HG03439 (cell line): ENCODE results near the gene GRIP1.
A peak's percentile ranks its signal among the peaks of the same experiment; 100 is the strongest.

ENCODE experiments used
- ATAC-seq: cut with Tn5 transposase; IDR thresholded peaks from one replicate; pipeline ENCODE4 v1.9.1; 2021; ENCODE audit warnings: mild to moderate bottlenecking, moderate library complexity; ENCODE audit not compliant: unreplicated experiment

GRIP1 gene

GRCh38 chr12:66678338-66679275, at the start of gene GRIP1:
Gene GRIP1, minus strand, starts transcription at chr12:66679076. Its CDS starts 172 bp downstream, at chr12:66678904.
- ATAC-seq, result no peak

GRCh38 chr12:66726556-66726955, 47.7 kb upstream of the GRIP1 start:
- no peak for ATAC-seq

DNA sequence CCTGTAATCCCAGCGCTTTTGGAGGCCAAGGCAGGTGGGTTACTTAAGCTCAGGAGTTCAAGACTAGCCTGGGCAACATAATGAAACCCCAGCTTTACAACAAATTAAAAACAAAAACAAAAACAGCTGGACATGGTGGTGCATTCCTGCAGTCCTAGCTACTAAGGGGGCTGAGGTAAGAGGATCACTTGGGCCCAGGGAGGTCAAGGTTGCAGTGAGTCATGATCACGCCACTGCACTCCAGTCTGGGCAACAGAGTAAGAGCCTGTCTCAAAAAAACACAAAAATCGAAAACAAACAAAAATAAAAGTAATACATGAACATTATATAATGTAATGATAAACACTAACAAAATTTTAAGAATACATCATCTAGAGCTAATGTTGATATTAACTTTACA, 46.2 kb upstream of the GRIP1 start:
- no peak for ATAC-seq

GRCh38 chr12:66724616-66725015, 45.7 kb upstream of the GRIP1 start:
- ATAC-seq, result no peak

DNA sequence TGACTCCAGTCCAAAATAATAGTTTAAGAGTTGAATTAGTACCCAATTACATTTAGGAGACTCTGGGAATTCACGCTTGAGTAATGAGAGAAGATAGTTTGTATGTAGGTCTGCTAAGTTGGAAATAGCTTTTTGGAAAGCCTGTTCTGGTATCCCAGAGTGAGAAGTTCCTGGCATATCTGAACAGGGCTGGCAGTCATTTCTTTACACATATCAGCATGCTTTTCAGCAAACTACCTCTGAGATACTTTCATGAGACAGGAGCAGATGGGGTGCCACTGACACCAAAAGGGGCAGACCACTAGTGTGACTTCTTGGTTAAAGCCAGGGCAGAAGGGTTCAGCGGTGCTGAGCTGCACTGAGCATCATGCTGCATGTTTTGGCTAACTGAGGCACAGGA, 45.1 kb upstream of the GRIP1 start:
- ATAC-seq, result no peak

- no peak for ATAC-seq
Observed at GRCh38 chr12:66719862-66720261, 41.0 kb upstream of the GRIP1 start.

GRCh38 chr12:66717036-66717673, 38.3 kb upstream of the GRIP1 start:
- no peak for ATAC-seq

GRCh38 chr12:66716522-66716921, 37.6 kb upstream of the GRIP1 start:
- no peak for ATAC-seq

- no peak for ATAC-seq
Observed at GRCh38 chr12:66714709-66715108, 35.8 kb upstream of the GRIP1 start.

GRCh38 chr12:66713984-66714383, 35.1 kb upstream of the GRIP1 start:
- ATAC-seq, result peak; percentile 61

DNA sequence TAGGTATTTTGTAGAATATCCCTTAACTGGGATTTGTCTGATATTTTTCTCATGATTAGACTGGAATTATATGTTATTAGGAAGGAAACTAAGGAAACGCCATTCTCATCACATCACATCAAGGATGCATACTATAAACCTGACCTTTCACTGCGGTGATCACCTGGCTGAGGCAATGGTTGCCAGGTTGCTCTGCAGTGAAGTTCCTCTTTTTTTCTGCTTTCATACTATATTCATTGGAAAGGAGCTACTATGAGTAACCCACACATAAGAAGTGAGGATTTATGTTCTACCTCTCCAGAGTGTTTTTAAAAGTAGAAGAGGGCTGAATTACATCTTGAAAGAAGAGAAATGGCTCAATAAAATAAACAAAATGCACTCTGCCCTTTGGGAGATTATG, 31.0 kb upstream of the GRIP1 start:
- no peak for ATAC-seq

DNA sequence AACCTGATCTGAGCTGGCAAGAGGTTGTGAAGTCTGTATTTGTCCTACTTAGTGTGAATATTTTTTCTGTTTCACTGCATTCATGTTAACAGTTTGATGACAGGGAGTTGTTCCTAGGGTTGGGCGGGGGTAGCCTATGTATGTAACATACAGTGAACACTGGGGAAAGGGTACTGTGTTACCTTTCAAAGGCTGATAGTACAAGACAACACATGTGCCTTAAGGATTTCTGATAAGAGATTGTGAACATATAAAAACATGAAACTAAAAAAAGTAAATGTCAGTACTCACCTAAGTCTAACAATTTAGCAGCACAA, 30.5 kb upstream of the GRIP1 start:
- no peak for ATAC-seq

GRCh38 chr12:66708704-66709456, 30.0 kb upstream of the GRIP1 start:
- ATAC-seq, result no peak

DNA sequence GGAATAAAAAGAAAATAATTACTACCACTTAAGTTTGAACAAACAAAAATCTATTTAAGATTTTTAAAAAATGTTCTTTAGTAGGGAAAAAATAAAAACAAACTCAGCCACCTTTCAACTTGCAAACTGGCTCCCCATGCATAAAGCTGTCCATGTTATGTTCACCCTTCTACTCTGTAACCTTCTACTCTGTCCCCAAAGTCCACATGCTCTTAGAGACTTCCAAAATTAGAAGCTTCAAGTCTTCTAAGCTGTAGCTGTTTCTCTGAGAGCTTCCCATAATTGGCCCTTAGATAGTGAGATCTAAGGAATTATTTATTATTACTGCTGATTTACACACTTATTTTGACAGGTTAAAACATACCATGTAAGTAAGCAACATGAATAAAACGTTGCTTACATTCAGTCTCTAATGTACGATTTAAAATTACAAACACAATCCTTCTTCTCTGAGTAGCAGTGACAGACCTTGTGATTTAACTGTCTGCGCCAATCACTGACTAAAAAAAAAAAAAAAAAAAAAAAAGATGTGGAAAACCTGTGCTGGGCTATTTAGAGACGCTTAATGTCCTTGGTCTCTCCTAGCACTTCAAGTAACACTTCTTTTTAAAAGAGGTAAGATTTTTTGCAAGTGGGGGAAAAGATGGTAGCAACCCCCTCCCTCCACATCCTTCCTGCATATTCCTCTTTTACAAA, 28.3 kb upstream of the GRIP1 start:
- no peak for ATAC-seq

DNA sequence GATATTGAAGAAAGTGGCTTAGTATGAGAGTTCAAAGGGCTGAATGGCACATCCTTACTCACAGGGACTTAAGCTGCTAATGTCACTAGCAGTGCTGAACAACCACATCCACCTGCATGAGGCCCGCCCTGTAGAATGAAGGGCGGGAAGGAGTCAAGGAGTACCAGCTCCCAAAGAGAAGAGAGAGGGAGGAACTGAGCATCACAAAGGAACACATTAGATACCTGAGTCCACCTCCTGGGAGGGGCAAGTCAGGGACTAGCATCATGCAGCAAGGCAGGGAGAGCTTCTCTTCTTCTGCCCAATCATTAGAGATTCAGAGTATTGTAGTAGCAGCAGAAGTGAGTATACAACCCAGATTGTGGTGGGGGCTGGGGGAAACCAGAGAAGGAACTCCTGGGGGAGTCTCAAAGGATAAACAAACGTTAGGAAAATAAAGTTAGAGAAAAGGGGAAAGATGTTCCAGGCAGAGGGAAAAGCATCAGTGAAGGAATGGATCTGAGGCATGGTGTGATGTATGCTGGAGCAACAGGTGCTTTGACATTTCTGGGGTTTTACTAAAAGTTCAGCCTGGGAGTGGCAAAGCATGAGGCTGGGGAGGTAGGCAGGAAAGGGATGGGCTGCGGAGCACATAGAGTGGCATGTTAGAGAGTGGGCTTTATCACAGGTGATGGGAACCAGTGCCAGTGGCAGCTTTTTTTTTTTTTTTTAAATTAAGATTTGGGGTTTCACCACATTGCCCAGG, 21.0 kb upstream of the GRIP1 start:
- ATAC-seq, result no peak

DNA sequence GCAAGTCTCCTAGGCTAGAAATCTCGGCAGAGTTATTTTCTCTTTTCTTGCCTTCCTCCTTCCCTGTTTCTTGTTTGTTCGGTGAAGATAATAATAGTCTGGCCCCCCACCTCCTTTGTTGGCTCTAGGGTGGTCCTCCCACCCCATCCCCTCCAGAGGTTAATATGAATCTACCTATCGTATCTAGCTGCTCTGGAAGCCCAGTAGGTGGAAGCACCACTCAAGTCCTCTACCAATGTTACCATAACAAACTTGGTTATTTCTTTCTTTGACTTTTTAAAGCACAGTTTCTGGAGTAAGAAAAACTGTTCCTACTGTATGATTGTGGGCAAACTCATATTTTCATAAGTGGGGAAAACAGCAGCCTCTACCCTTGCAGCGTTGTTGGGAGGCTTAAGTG, 19.7 kb upstream of the GRIP1 start:
- ATAC-seq, result no peak

DNA sequence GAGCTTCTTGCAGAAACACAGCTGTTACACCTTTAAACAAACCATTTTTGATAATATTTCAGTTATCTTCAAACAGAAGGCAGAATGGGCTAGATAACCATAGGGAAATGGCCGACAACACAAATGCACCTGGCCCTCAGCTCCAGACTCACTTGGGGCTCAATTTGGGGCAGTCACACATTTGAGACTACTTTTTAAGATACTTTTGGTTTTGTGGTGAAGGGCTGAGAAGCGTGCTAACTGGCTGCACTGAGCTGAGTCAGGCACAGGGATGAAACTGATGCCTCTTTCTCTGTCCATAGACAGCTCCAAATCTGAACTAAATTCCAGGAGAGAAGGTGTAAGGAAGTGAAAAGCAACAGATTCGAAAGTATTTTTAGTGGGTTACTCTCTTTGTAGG, 18.5 kb upstream of the GRIP1 start:
- peak; percentile 55 for ATAC-seq

- ATAC-seq, result no peak
Observed at GRCh38 chr12:66694666-66695613, 16.1 kb upstream of the GRIP1 start.

- peak; percentile 76 for ATAC-seq
Observed at GRCh38 chr12:66693901-66694513, 15.1 kb upstream of the GRIP1 start.
